HepG2 (cell line): Measurements from ENCODE around the gene SLC29A3. TPM values are rescaled to one million over a fixed set of nuclear protein-coding genes. Genes with fewer than 3 reads are reported as not detected.
A peak's percentile ranks its signal among the peaks of the same experiment; 100 is the strongest.

ENCODE experiments used
- ATAC-seq: fragments of 200-7000 bp; cut with Tn5 transposase; 3 replicates; pipeline ENCODE4 v1.9.1; 2020; ENCODE audit warnings: mild to moderate bottlenecking, moderate library complexity
- BruUV-seq: library from RNA; stranded (reverse); fragments of 400-500 nt; replicated peaks from 2 replicates; lab custom pipeline; 2021; lab: Mats Ljungman, UMichigan
- CTCF ChIA-PET: fragments of 300-600 bp; formaldehyde crosslinking; extraction: SDS; loops from one replicate; lab custom pipeline; 2021; ENCODE audit warnings: low total read pairs, inconsistent platforms, low intra/inter-chr PET ratio; lab: Yijun Ruan, JAX
- POLR2A ChIA-PET: fragments of 350-600 bp; sonication (Branson Sonifier 250); formaldehyde crosslinking; loops from one replicate; lab custom pipeline; 2020; ENCODE audit warnings: antibody characterized with exemption, inconsistent platforms; lab: Yijun Ruan, JAX
- DNase-seq: peaks from one replicate; pipeline ENCODE4 v3.0.0-alpha.2; 2015; ENCODE audit warnings: low spot score
- FAIRE-seq: peaks from 3 replicates; lab custom pipeline; 2011; peaks lifted over from hg19 to GRCh38; lab: Jason Lieb, UNC
- H2AFZ ChIP-seq: one replicate; pipeline ENCODE4 v1.6.1; 2011; ENCODE audit warnings: low read length, inconsistent platforms
- H3K27ac ChIP-seq: fragments of 300-600 bp; 3 replicates; pipeline ENCODE4 v1.8.0; 2011; ENCODE audit warnings: mixed run types, mild to moderate bottlenecking, mixed read lengths, low read length, inconsistent platforms; ENCODE audit not compliant: insufficient read depth; ENCODE audit errors: extremely low read length
- H3K27me3 ChIP-seq, 2 experiments: fragments of 200-600 bp in 1 of 2; 2 replicates in 1 of 2; 3 replicates in 1 of 2; pipeline versions ENCODE4 v1.6.0 to v1.8.0; 2011; ENCODE audit warnings: low read length in 2 of 2, mild to moderate bottlenecking in 2 of 2, moderate library complexity in 2 of 2, inconsistent platforms in 1 of 2; ENCODE audit not compliant: insufficient read depth in 2 of 2, control insufficient read depth in 1 of 2
- H3K36me3 ChIP-seq, 2 experiments: fragments of 200-600 bp in 1 of 2; replicated peaks in 1 of 2; 2 replicates in 1 of 2; 3 replicates in 1 of 2; pipeline versions ENCODE4 v1.5.1 to v1.8.0; 2011; ENCODE audit warnings: low read length in 2 of 2, inconsistent platforms in 1 of 2; ENCODE audit not compliant: insufficient read depth in 2 of 2, control insufficient read depth in 1 of 2
- H3K4me1 ChIP-seq: 2 replicates; pipeline ENCODE4 v1.5.1; 2012; ENCODE audit warnings: low read length, inconsistent platforms; ENCODE audit not compliant: insufficient read depth
- H3K4me2 ChIP-seq: 2 replicates; pipeline ENCODE4 v1.6.0; 2011; ENCODE audit warnings: low read depth, low read length, inconsistent platforms
- H3K4me3 ChIP-seq, 3 experiments: fragments of 200-600 bp in 1 of 3; sonication (generic), shearing (Covaris generic) in 1 of 3; replicated peaks in 1 of 3; 2 replicates each; pipeline ENCODE4 v1.5.1; 2011 to 2016; ENCODE audit warnings: low read length in 3 of 3, inconsistent platforms in 2 of 3, low read depth in 2 of 3, mild to moderate bottlenecking in 2 of 3, control low read depth in 1 of 3, mixed read lengths in 1 of 3; ENCODE audit not compliant: insufficient read depth in 1 of 3
- H3K79me2 ChIP-seq: one replicate; pipeline ENCODE4 v1.6.1; 2011; ENCODE audit warnings: low read length, inconsistent platforms; ENCODE audit not compliant: insufficient read depth
- H3K9ac ChIP-seq: 2 replicates; pipeline ENCODE4 v1.6.0; 2011; ENCODE audit warnings: mild to moderate bottlenecking, low read depth, low read length, inconsistent platforms; ENCODE audit not compliant: insufficient read depth
- H3K9me3 ChIP-seq: 2 replicates; pipeline ENCODE4 v1.5.1; 2012; ENCODE audit warnings: mild to moderate bottlenecking, low read length
- H4K20me1 ChIP-seq: 2 replicates; pipeline ENCODE4 v1.6.0; 2011; ENCODE audit warnings: inconsistent platforms, mild to moderate bottlenecking, low read length, moderate library complexity; ENCODE audit not compliant: insufficient read depth
- THYN1 ChIP-seq: sonication (generic); formaldehyde crosslinking; IDR thresholded peaks from 2 replicates; pipeline ENCODE4 v1.8.1; 2023; ENCODE audit warnings: low read depth, mild to moderate bottlenecking, moderate library complexity, missing genetic modification reagents, borderline replicate concordance
- ZNF383 ChIP-seq: sonication (generic); formaldehyde crosslinking; IDR thresholded peaks from 2 replicates; pipeline ENCODE4 v1.4.0; 2020; ENCODE audit warnings: missing genetic modification reagents, mild to moderate bottlenecking, borderline replicate concordance
- WGBS: methylation state at CpG from one replicate; pipeline ENCODE4 v1.1.6; 2017; ENCODE audit warnings: low lambda C conversion rate; 5-methylcytosine and 5-hydroxymethylcytosine counted together
- in situ Hi-C: cut with HindIII; loops from 2 replicates; pipeline ENCODE4 v1.10.0; 2017; ENCODE audit warnings: low pct_unique_long_range_greater_than_20kb; ENCODE audit not compliant: extremely low pct_ligation_motif_present
- intact Hi-C: fragments of 100-400 bp; cut with micrococcal nuclease; formaldehyde crosslinking; loops from one replicate; pipeline ENCODE4 v1.10.0; 2022; ENCODE audit not compliant: unreplicated experiment
- polyA plus RNA-seq, 8 experiments: library from polyadenylated mRNA; depleted of rRNA in 3 of 8; stranded (reverse) in 7 of 8; unstranded in 1 of 8; fragments of >200 nt; fragmentation: Illumina TruSeq in 4 of 8; extraction: Trizol in 4 of 8; gene quantifications; 2 replicates each; pipeline versions ENCODE4 v1.2.1 to v1.2.3, GENCODE V29; 2011 to 2016; ENCODE audit warnings: low read depth in 4 of 8, missing spikeins in 1 of 8, mixed read lengths in 1 of 8; ENCODE audit not compliant: insufficient read depth in 1 of 8
- total RNA-seq, 5 experiments: library from RNA; depleted of rRNA; stranded (reverse); fragments of >200 nt; fragmentation: Illumina TruSeq; extraction: Trizol; gene quantifications; 2 replicates each; pipeline ENCODE4 v1.2.3, GENCODE V29; 2016; ENCODE audit warnings: low read depth in 1 of 5
- TF ChIP-seq, protein P1 (sequence below): sonication (generic); formaldehyde crosslinking; IDR thresholded peaks from 2 replicates; pipeline ENCODE4 v1.5.1; 2020; ENCODE audit warnings: mild to moderate bottlenecking, missing genetic modification reagents, moderate library complexity
- TF ChIP-seq, protein P2 (sequence below): sonication (generic); formaldehyde crosslinking; IDR thresholded peaks from 2 replicates; pipeline ENCODE4 v1.8.0; 2022; ENCODE audit warnings: mild to moderate bottlenecking, missing genetic modification reagents; ENCODE audit not compliant: insufficient replicate concordance
- TF ChIP-seq, protein P3 (sequence below), 2 experiments: sonication (generic) in 1 of 2; formaldehyde crosslinking in 1 of 2; IDR thresholded peaks; 2 replicates each; pipeline versions ENCODE4 v1.5.1 to v1.6.1; 2011 to 2020; ENCODE audit warnings: borderline replicate concordance in 1 of 2, low read depth in 1 of 2, low read length in 1 of 2, mild to moderate bottlenecking in 1 of 2, missing genetic modification reagents in 1 of 2, moderate library complexity in 1 of 2
- TF ChIP-seq, protein P4 (sequence below): sonication (generic); formaldehyde crosslinking; conservative IDR thresholded peaks from 2 replicates; pipeline ENCODE4 v1.4.0; 2020; ENCODE audit warnings: missing genetic modification reagents

The SLC29A3 gene
- total and polyA plus RNA-seq, 2 of the 13 experiments (the other 11 are each of a cell fraction or from before 2014, with no cell fraction given): 8.6 to 11.8 TPM

DNA sequence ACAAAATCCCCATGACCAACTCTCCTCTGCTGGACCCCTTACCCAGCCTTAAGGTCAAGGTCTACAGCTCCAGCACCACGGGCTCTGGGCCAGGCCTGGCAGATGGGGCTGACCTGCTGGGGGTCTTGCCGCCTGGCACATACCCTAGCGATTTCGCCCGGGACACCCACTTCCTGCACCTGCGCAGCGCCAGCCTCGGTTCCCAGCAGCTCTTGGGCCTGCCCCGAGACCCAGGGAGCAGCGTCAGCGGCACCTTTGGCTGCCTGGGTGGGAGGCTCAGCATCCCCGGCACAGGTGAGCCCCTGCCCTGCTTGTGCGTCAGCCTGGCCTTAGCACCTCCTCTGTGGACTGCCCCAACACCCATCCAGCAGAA is 27.5 kb upstream of the SLC29A3 start:
- H3K4me1 ChIP-seq: peaks cover 26% of the 10 kb centered on the region
- DNase-seq: no peak

More for the DNA sequence above, 27.5 kb upstream of the SLC29A3 start:
- no peaks in the 10 kb centered on the region for H3K9me3 ChIP-seq
- H3K36me3 ChIP-seq: no peaks in the 10 kb centered on the region
- peaks cover 2 to 24% of the 10 kb centered on the region in 2 experiments; a peak in 3 of 5 replicates for H3K27me3 ChIP-seq
- no peaks in the 10 kb centered on the region for H4K20me1 ChIP-seq
- no peak for FAIRE-seq
- H3K79me2 ChIP-seq: no peaks in the 10 kb centered on the region
- no peak overlapping the region for H3K27ac ChIP-seq
- ATAC-seq: no peak
- intact Hi-C loops: no loop called here
- ChIA-PET CTCF (no interaction called here), POLR2A (no interaction called here)
- H2AFZ ChIP-seq: no peak overlapping the region
- BruUV-seq: no TSS peak
- H3K4me2 ChIP-seq: no peak overlapping the region
- 68% methylated on average over 3 of the region's 13 CpGs for WGBS
- H3K9ac ChIP-seq: no peak overlapping the region
- TF ChIP-seq, protein P1, sequence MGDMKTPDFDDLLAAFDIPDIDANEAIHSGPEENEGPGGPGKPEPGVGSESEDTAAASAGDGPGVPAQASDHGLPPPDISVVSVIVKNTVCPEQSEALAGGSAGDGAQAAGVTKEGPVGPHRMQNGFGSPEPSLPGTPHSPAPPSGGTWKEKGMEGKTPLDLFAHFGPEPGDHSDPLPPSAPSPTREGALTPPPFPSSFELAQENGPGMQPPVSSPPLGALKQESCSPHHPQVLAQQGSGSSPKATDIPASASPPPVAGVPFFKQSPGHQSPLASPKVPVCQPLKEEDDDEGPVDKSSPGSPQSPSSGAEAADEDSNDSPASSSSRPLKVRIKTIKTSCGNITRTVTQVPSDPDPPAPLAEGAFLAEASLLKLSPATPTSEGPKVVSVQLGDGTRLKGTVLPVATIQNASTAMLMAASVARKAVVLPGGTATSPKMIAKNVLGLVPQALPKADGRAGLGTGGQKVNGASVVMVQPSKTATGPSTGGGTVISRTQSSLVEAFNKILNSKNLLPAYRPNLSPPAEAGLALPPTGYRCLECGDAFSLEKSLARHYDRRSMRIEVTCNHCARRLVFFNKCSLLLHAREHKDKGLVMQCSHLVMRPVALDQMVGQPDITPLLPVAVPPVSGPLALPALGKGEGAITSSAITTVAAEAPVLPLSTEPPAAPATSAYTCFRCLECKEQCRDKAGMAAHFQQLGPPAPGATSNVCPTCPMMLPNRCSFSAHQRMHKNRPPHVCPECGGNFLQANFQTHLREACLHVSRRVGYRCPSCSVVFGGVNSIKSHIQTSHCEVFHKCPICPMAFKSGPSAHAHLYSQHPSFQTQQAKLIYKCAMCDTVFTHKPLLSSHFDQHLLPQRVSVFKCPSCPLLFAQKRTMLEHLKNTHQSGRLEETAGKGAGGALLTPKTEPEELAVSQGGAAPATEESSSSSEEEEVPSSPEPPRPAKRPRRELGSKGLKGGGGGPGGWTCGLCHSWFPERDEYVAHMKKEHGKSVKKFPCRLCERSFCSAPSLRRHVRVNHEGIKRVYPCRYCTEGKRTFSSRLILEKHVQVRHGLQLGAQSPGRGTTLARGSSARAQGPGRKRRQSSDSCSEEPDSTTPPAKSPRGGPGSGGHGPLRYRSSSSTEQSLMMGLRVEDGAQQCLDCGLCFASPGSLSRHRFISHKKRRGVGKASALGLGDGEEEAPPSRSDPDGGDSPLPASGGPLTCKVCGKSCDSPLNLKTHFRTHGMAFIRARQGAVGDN: 0 out of 2 replicates have a peak, but pooled peaks have one; percentile 9
- TF ChIP-seq, protein P2, sequence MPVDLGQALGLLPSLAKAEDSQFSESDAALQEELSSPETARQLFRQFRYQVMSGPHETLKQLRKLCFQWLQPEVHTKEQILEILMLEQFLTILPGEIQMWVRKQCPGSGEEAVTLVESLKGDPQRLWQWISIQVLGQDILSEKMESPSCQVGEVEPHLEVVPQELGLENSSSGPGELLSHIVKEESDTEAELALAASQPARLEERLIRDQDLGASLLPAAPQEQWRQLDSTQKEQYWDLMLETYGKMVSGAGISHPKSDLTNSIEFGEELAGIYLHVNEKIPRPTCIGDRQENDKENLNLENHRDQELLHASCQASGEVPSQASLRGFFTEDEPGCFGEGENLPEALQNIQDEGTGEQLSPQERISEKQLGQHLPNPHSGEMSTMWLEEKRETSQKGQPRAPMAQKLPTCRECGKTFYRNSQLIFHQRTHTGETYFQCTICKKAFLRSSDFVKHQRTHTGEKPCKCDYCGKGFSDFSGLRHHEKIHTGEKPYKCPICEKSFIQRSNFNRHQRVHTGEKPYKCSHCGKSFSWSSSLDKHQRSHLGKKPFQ: no peak
- TF ChIP-seq, protein P3, sequence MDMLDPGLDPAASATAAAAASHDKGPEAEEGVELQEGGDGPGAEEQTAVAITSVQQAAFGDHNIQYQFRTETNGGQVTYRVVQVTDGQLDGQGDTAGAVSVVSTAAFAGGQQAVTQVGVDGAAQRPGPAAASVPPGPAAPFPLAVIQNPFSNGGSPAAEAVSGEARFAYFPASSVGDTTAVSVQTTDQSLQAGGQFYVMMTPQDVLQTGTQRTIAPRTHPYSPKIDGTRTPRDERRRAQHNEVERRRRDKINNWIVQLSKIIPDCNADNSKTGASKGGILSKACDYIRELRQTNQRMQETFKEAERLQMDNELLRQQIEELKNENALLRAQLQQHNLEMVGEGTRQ (IDR thresholded peaks at IDR 0.05; ENCODE audit: low read depth, low read length): no peak
- TF ChIP-seq, protein P3 (CRISPR knock-in tag; IDR thresholded peaks at IDR 0.05; ENCODE audit: borderline replicate concordance): no peak
- TF ChIP-seq, protein P4, sequence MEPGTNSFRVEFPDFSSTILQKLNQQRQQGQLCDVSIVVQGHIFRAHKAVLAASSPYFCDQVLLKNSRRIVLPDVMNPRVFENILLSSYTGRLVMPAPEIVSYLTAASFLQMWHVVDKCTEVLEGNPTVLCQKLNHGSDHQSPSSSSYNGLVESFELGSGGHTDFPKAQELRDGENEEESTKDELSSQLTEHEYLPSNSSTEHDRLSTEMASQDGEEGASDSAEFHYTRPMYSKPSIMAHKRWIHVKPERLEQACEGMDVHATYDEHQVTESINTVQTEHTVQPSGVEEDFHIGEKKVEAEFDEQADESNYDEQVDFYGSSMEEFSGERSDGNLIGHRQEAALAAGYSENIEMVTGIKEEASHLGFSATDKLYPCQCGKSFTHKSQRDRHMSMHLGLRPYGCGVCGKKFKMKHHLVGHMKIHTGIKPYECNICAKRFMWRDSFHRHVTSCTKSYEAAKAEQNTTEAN (CRISPR knock-in tag): no peak
- no peak for TF ChIP-seq ZNF383 (CRISPR knock-in tag)
- no peak for TF ChIP-seq THYN1 (CRISPR knock-in tag)
- H3K4me3 ChIP-seq: no peak overlapping the region
- in situ Hi-C loops: no loop called here
